Right lung (tissue), 5 donors: ENCODE measurements around the gene USP6. TPM values are rescaled to one million over a fixed set of nuclear protein-coding genes. Genes with fewer than 3 reads are reported as not detected.
"Not testable (repeated sequence)": the region's sequence is repeated elsewhere in the genome, so short reads cannot be mapped to it uniquely, and the experiment has no call there.

Source experiments
- DNase-seq, 2 donors: peaks; one replicate each; pipeline ENCODE4 v3.0.0-alpha.2; 2013
- polyA plus RNA-seq, 5 donors: library from polyadenylated mRNA; unstranded; fragments of 120-200 nt; gene quantifications; one replicate each; pipeline versions ENCODE4 v1.2.1 to v1.2.3, GENCODE V29; 2013; ENCODE audit warnings: inconsistent platforms in 1 of 5, low replicate concordance in 1 of 5; ENCODE audit not compliant: insufficient read length in 5 of 5, insufficient read depth in 1 of 5

USP6 gene
- polyA plus RNA-seq, 5 donors: 1.8 to 16.7 (median 10.0) TPM

DNA sequence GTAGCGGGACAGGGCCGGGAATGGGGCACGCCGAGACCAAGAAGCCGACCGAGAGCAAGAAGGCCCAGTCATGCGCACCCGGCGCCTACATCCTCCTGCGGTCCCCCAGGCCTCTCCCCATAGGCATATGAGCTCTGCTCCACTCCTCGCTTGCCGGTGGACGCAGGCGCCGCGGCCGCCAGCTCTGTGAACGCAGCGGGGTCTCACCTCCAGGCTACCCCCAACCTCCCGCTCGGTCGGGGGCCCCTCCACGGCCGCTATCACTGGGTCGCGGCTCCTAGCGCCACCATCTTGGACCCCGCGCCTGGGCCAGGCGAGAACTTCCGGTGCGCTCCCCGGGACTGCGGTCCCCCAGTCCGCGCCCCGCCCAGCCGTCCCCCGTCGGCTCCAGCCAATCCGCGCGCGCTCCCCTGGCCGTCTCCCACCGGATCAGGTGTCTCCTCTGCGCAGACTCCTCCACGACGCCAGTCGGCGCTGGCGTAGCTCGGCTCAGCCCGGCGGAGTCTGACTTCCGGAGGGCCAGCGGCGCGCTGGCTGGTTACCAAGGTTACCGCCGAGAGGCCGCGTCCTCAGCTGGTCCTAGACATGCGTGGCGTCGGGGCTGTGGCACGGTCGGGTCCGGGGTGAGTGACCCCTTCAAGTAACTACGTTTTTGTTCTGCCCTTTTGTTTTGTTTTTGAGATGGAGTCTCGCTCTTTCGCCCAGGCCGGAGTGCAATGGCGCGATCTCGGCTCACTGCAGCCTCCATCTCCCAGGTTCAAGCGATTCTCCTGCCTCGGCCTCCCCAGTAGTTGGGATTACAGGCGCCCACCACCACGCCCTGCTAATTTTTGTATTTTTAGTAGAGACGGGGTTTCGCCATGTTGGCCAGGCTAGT lies 75.9 kb downstream of the USP6 start, which contains the start of gene ZNF594:
ZNF594 (minus strand) TSS at position 328 of the 877 bp plus-strand sequence. CDS start 7,612 bp downstream, outside the sequence.
- peak; percentile 94 to 96 for DNase-seq

DNA sequence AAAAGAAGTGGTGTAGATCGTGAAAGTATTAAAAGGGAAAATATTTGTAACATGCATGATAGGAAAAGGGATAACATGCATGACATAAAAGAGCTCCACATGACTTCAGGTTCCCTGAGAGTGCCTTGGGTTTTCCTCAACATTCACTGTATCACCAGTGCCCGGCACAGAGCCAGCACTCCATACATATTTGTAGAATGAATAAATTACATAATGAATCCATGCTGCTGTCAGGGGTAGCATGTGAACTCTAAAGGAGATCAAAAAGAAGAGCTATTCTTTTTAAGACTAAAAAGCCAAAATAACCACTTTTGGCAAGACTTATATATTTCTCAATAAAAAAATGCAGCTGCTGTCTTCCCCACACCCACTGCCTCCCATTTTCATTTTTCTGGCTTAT lies 78.5 kb downstream of the USP6 start:
- no peak for DNase-seq

DNA sequence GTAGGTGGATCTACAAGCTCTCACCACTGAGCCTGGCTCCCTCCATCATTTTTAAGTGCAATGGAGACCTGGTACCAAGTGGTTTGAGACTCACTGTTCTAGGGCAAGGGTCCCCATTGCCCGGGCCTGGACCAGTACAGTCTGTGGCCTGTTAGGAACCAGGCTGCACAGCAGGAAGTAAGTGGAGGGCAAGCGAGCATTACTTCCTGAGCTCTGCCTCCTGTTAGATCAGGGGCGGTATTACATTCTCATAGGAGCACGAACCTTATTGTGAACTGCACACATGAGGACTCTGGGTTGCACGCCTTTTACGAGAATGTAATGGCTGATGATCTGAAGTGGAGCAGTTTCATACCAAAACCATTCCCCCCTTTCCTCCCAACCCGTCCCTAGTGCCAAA lies 82.6 kb downstream of the USP6 start:
- no peak for DNase-seq

DNA sequence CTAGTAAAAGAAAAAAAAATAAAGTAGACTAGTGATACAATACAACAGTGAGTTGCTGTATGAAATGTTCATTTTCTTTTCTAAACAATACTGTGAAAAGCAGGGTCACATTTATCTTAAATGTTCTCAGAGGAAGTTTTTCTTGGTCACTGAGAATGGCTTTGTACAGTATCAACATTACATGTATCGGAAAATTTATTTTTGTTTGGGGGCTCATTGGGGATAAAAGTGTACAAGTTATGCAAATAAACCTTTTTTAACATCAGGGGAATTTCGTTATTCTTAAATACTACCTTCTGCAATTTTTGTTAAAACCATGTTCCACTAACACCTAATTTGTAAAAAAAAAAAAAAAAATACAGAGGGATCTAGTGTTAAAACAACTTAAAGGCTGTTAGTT lies 84.5 kb downstream of the USP6 start:
- DNase-seq: no peak

DNA sequence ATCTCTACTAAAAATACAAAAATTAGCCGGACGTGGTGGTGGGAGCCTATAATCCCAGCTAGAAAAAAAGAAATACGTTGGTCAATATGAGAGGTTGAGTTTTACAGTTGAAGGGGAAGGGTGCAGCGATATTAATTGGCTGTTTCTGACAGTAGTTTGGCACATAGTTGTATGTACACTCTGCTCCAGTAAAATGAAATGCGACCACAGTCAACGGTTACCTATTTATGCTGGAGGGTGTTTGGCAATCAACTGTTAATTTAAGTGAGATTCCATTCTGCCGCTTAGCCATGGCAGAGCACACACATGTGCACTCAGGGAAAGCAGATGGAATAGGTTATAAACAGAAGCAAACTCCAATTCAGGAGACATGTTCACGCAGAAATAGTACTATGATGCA lies 85.2 kb downstream of the USP6 start:
- no peak for DNase-seq

DNA sequence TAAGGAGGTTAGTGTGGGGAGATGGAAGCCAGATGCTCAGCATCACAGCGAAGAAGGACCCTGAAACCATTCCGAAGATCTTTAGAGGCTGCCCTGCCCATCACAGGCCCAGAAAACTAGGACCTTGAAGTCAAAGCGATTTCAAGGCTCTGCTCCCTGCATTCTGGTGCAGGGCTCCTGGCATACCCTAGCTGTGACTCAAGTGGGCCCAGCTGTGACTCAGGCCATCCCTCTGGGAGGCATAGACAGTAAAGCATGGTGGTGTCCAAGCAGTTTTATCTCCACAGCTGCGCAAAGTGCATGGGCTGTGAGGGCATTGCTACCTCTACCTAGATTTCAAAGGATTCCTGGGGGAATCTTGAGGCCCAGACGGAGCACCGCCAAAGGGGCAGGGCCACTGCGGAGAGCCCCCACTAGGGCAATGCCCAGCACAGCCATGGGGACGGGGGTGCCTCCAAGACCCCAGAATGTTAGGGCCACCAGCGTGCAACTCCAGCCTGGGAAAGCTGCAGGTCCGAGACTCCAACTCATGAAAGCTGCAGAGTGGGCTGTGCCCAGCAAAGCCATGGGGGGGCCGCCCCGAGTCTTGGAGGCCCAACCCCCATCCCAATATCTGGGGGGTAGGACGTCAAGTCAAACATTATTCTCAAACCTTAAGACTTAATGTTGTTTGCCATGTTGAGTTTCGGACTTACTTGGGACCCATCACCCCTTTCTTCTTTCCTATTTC lies 87.5 kb downstream of the USP6 start:
- DNase-seq: no peak

DNA sequence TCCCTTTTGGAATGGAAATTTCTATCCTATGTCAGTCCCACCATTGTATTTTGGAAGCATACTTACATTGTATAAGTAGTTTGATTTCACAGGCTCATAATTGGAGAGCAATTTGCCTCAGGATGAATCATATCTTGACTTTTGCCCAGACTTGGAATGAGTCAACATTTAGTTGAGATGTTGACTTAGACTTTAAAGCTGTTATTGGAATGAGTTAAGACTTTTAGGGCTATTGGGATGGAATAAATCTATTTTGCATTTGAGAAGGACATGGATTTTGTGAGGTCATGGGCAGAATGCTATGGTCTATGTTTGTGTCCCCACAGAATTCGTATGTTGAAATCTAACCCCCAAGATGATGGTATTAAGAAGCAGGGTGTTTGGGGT lies 88.1 kb downstream of the USP6 start:
- no peak for DNase-seq

DNA sequence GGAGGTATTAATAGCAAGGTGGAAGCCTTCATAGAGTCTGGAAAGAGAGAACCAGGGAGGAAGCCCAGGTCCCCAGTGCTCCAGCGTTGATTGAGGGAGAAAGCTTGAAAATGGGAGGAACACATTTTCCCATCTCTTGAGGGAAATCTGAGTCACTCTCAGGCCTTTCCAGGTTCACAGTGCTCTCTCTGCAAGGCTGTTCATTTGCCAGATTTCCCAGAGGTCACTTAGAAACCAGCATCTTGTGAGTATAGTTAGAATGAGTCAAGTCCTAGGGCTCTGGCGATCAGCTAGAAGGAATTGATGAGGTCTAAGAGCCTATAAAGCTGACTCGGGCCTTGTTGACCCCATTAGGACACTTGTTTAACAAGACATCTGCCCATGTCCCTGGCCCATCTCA lies 93.6 kb downstream of the USP6 start:
- DNase-seq: no peak

DNA sequence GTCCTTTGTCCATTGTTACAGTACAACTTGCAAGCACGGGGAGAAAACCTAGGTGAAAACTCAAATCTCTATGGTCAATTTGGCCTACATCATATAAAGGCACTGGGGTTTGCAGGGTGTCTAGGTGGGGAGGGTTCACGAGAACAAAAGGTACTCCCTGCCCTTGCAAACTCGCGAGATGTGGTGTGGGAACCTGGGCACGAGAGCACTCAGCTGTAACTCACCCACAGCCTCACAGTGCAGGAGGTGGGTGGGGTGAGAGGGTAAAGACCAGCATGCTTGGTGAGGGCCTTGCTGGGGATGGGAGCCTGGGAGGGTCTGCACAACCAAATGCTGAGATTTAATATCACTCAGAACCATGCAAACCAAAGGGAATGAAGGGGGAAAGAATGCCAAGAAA lies 94.3 kb downstream of the USP6 start:
- no peak for DNase-seq

DNA sequence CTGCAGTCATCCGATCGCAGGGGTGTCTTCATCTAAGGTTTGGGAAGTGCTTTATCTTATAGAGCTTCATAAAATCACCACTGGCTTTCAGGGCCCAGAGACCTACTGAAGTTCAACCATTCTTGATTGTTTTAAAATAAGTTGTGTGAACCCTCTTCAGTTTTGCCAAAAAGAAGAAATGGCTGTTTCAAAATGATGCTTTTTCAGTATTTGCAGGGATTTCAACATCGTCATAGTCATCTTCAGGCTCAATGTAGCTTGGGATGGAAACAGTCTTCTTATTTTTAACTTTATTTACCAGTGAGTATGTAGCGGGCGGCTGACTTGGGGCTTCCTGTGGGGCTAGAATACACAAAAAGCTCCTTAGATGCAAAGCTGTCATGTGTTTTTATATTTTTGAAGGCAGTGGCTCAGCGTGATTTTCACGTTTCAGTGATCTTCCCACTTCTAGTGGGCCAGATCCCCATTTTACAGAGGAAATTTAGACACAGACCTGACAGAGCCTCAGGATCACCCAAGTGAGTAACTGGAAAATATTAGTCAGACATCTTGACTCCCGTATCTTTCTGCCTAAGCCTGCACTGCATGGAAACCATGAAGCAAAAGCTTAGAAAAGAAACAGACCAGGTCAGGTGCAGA lies 94.9 kb downstream of the USP6 start:
- DNase-seq: no peak

DNA sequence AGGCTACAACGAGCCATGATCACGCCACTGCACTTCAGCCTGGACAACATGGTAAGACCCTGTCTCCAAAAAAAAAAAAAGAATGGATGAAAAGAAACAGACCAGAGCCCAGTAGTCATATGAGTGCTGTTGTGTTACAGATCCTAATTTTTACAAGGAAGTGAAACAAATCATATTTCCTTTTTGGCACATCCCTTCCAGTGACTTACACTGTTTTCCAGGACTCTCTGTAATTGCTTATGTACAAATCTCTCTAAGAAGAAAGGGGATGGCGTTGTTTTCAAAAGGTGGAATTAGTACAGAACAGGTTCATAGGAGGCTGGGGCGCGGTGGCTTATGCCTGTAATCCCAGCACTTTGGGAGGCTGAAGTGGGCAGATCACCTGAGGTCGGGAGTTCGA lies 95.6 kb downstream of the USP6 start:
- DNase-seq: no peak

DNA sequence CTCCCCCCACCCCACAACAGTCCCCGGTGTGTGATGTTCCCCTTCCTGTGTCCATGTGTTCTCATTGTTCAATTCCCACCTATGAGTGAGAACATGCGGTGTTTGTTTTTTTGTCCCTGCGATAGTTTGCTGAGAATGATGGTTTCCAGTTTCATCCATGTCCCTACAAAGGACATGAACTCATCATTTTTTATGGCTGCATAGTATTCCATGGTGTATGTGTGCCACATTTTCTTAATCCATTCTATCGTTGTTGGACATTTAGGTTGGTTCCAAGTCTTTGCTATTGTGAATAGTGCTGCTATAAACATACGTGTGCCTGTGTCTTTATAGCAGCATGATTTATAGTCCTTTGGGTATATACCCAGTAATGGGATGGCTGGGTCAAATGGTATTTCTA lies 101.7 kb downstream of the USP6 start:
- not testable (repeated sequence) for DNase-seq

DNA sequence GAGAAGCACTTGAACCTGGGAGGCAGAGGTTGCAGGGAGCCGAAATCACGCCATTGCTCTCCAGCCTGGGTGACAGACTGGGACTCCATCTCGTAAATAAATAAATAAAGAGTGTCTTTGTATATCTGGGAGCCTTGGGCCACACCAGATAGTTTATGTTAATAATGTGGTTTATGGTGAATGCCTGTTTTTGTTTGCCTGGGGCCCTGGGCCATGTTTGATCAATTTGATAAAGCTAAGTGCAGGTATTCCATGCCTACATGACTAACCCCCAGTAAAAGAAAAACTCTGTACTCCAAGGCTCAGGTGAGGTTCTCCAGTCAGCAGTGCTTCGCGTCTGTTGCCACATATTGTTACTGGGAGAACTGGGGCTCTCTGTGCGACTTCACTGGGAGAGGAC lies 103.7 kb downstream of the USP6 start:
- DNase-seq: no peak

DNA sequence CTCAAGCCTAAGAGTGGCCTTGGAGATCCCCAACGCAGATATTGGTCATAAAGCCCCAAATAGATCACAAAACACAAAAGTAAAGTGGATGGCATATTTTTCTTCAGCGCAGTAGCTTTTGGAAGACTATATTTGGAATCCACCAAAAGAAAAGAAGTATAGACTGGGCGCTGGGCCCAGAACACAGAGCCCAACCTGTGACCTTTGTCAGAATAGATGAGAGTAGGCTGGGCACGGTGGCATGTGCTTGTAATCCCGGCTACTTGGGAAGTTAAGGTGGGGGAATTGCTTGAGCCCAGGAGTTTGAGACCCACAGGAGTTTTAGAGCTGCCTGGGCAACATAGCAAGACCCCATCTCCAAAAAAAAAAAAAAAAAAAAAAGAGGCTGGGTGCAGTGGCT lies 104.2 kb downstream of the USP6 start:
- no peak for DNase-seq

DNA sequence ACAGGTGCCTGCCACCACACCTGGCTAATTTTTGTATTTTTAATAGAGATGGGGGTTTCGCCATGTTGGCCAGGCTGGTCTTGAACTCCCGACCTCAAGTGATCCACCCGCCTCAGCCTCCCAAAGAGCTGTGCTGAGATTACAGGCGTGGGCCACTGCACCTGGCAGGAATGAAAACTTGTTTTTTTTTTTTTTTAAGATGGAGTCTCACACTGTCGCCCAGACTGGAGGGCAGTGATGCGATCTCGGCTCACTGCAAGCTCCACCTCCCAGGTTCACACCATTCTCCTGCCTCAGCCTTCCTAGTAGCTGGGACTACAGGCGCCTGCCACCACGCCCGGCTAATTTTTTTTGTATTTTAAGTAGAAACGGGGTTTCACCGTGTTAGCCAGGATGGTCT lies 106.1 kb downstream of the USP6 start:
- not testable (repeated sequence) for DNase-seq

Other genes starting within 250 kb of the USP6 start
- 1 to 10 TPM in 2 of 5 donors, under 1 TPM in 3; 0.52 to 1.8 (median 0.85) TPM for gene C17orf107, start 216.5 kb upstream of the USP6 start, polyA plus RNA-seq
- gene CHRNE, start 212.9 kb upstream of the USP6 start, polyA plus RNA-seq: 1 to 10 TPM in 2 of 5 donors, under 1 TPM in 3; 0.59 to 1.2 (median 0.94) TPM
- gene GP1BA, start 183.8 kb upstream of the USP6 start, polyA plus RNA-seq: 1 to 10 TPM; 2.4 to 3.5 (median 2.9) TPM
- gene SLC25A11, start 176.0 kb upstream of the USP6 start, polyA plus RNA-seq: 10 to 100 TPM; 40.1 to 62.0 (median 46.2) TPM
- 100 to 1,000 TPM; 105 to 134 (median 122) TPM for gene RNF167, start 175.8 kb upstream of the USP6 start, polyA plus RNA-seq
- 100 to 1,000 TPM; 315 to 670 (median 399) TPM for gene PFN1, start 167.5 kb upstream of the USP6 start, polyA plus RNA-seq
- 100 to 1,000 TPM in 1 of 5 donors, 10 to 100 TPM in 4; 12.8 to 101 (median 15.4) TPM for gene ENO3, start 164.9 kb upstream of the USP6 start, polyA plus RNA-seq
- gene SPAG7, start 148.2 kb upstream of the USP6 start, polyA plus RNA-seq: 10 to 100 TPM; 73.1 to 88.6 (median 76.3) TPM
- 10 to 100 TPM; 25.4 to 40.9 (median 32.4) TPM for gene CAMTA2, start 128.4 kb upstream of the USP6 start, polyA plus RNA-seq
- gene INCA1, start 118.5 kb upstream of the USP6 start, polyA plus RNA-seq: 10 to 100 TPM in 2 of 5 donors, 1 to 10 TPM in 3; 7.1 to 10.9 (median 9.5) TPM
- gene KIF1C, start 118.1 kb upstream of the USP6 start, polyA plus RNA-seq: 10 to 100 TPM; 51.1 to 80.4 (median 58.0) TPM
- under 1 TPM; 0.17 to 0.27 (median 0.19) TPM for gene SLC52A1, start 80.6 kb upstream of the USP6 start, polyA plus RNA-seq
- gene ZFP3, start 37.6 kb upstream of the USP6 start, polyA plus RNA-seq: 10 to 100 TPM in 1 of 5 donors, 1 to 10 TPM in 4; 8.1 to 11.8 (median 9.2) TPM
- 10 to 100 TPM; 17.6 to 46.8 (median 42.0) TPM for gene ZNF232, start 4.2 kb upstream of the USP6 start, polyA plus RNA-seq
- gene ZNF594, start 75.8 kb downstream of the USP6 start, polyA plus RNA-seq: 10 to 100 TPM; 13.7 to 25.4 (median 18.4) TPM
- 1 to 10 TPM; 1.4 to 2.5 (median 2.1) TPM for gene SCIMP, start 118.8 kb downstream of the USP6 start, polyA plus RNA-seq
- 10 to 100 TPM; 47.0 to 59.2 (median 56.1) TPM for gene RABEP1, start 166.3 kb downstream of the USP6 start, polyA plus RNA-seq